ENCODE data around the gene CEND1.

The CEND1 gene

DNA sequence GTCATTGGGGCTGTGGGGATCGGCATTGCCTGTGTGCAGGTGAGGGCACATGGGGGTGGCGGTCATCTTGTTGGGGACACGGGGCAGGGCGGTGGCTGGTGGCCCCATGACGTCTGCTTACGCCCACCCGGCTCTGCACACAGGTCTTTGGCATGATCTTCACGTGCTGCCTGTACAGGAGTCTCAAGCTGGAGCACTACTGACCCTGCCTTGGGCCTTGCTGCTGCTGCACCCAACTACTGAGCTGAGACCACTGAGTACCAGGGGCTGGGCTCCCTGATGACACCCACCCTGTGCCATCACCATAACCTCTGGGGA lies 48.1 kb upstream of the CEND1 start:
- H3K9me3 ChIP-seq (replicated peaks; ENCODE audit: insufficient read depth, low read length): no peaks in the 10 kb centered on the region
- H3K36me3 ChIP-seq (replicated peaks; ENCODE audit: insufficient read depth, low read length): 0 out of 2 replicates have a peak, but pooled peaks cover 4% of the 10 kb centered on the region
- H3K27ac ChIP-seq (ENCODE audit: low read length): no peak overlapping the region
- no peaks in the 10 kb centered on the region for H3K27me3 ChIP-seq (replicated peaks; ENCODE audit: insufficient read depth, low read length)
- no peaks in the 10 kb centered on the region for H3K9me2 ChIP-seq (replicated peaks; ENCODE audit: insufficient read depth, low read length)
- TF ChIP-seq EZH2 (optimal IDR thresholded peaks at IDR 0.05; ENCODE audit: low read depth, low read length) (no peak), EZH2phosphoT487 (IDR thresholded peaks at IDR 0.05; ENCODE audit: low read length) (no peak)
- TF ChIP-seq, protein P1, sequence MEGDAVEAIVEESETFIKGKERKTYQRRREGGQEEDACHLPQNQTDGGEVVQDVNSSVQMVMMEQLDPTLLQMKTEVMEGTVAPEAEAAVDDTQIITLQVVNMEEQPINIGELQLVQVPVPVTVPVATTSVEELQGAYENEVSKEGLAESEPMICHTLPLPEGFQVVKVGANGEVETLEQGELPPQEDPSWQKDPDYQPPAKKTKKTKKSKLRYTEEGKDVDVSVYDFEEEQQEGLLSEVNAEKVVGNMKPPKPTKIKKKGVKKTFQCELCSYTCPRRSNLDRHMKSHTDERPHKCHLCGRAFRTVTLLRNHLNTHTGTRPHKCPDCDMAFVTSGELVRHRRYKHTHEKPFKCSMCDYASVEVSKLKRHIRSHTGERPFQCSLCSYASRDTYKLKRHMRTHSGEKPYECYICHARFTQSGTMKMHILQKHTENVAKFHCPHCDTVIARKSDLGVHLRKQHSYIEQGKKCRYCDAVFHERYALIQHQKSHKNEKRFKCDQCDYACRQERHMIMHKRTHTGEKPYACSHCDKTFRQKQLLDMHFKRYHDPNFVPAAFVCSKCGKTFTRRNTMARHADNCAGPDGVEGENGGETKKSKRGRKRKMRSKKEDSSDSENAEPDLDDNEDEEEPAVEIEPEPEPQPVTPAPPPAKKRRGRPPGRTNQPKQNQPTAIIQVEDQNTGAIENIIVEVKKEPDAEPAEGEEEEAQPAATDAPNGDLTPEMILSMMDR (IDR thresholded peaks at IDR 0.05; ENCODE audit: low read length): no peak
- no peak for DNase-seq
- peaks cover 37% of the 10 kb centered on the region for H3K79me2 ChIP-seq (ENCODE audit: low read length)
- no peaks in the 10 kb centered on the region for H3F3A ChIP-seq (ENCODE audit: insufficient read depth, low read length)
- H3K4me1 ChIP-seq (ENCODE audit: low read length): peaks cover 14% of the 10 kb centered on the region
- no peak overlapping the region for H3K9ac ChIP-seq (ENCODE audit: low read length)
- H3K4me3 ChIP-seq (ENCODE audit: low read length): no peak overlapping the region
- no peak overlapping the region for H2AFZ ChIP-seq (ENCODE audit: low read length)
- H4K20me1 ChIP-seq (ENCODE audit: insufficient read depth, low read length): peaks cover 9% of the 10 kb centered on the region
- H3K4me2 ChIP-seq (ENCODE audit: low read depth, low read length): no peak overlapping the region

DNA sequence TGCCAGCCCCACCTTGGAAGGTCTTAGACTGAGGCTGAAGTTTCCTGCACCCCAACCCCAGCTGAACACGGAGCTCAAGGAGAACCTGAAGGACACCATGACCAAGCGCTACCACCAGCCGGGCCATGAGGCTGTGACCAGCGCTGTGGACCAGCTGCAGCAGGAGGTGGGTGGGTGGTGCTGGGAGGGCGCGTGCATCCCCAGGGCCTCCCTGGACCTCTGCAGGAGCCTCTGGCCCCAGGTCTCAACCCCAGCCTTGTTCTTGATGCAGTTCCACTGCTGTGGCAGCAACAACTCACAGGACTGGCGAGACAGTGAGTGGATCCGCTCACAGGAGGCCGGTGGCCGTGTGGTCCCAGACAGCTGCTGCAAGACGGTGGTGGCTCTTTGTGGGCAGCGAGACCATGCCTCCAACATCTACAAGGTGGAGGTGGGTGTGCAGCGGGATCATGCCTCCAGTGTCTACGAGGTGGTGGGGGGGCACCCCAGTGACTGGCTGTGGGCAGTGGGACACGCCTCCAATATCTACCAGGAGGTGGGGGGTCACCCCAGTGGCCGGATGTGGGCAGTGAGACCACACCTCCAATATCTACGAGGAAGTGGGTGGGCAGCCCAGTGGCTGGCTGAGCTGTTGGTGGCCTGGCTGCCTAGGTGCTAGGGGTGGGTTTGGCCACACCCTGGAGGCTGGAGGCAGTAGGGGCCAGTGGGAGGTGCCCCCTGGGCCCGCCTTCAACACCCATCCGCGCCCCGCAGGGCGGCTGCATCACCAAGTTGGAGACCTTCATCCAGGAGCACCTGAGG lies 47.5 kb upstream of the CEND1 start:
- Histone ChIP-seq H3F3A (ENCODE audit: insufficient read depth, low read length) (no peaks in the 10 kb centered on the region), H3K4me2 (ENCODE audit: low read depth, low read length) (no peak overlapping the region), H3K9me2 (replicated peaks; ENCODE audit: insufficient read depth, low read length) (no peaks in the 10 kb centered on the region), H3K4me3 (ENCODE audit: low read length) (no peak overlapping the region), H3K9ac (ENCODE audit: low read length) (no peak overlapping the region), H3K4me1 (ENCODE audit: low read length) (peaks cover 14% of the 10 kb centered on the region), H4K20me1 (ENCODE audit: insufficient read depth, low read length) (peaks cover 9% of the 10 kb centered on the region), H3K9me3 (replicated peaks; ENCODE audit: insufficient read depth, low read length) (no peaks in the 10 kb centered on the region), H2AFZ (ENCODE audit: low read length) (no peak overlapping the region), H3K27ac (ENCODE audit: low read length) (no peak overlapping the region), H3K79me2 (ENCODE audit: low read length) (peaks cover 37% of the 10 kb centered on the region), H3K27me3 (replicated peaks; ENCODE audit: insufficient read depth, low read length) (no peaks in the 10 kb centered on the region), H3K36me3 (replicated peaks; ENCODE audit: insufficient read depth, low read length) (0 out of 2 replicates have a peak, but pooled peaks cover 4% of the 10 kb centered on the region)
- TF ChIP-seq, protein P1 (IDR thresholded peaks at IDR 0.05; ENCODE audit: low read length): no peak
- TF ChIP-seq EZH2phosphoT487 (IDR thresholded peaks at IDR 0.05; ENCODE audit: low read length): no peak
- TF ChIP-seq EZH2 (optimal IDR thresholded peaks at IDR 0.05; ENCODE audit: low read depth, low read length): no peak
- no peak for DNase-seq

DNA sequence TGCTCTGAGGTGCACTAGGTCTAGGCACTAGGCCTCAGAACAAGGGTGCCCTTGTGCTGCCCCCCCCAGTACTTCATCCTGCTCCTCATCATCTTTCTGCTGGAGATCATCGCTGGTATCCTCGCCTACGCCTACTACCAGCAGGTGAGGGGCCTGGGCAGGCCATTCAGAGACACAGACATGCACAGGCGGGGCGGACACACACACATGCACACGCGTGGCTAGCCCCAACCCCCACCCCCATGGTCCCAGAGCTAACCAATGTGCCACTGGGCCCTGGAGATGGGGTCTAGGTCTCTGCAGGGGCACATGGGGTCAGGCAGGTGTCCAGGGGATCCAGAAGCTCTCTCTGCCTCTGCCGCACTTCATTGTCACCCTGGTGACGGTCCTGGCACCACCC lies 46.8 kb upstream of the CEND1 start:
- Histone ChIP-seq H3K27ac (ENCODE audit: low read length) (no peak overlapping the region), H3K4me2 (ENCODE audit: low read depth, low read length) (no peak overlapping the region)
- DNase-seq: no peak

More for the DNA sequence above, 46.8 kb upstream of the CEND1 start:
- Histone ChIP-seq H2AFZ (ENCODE audit: low read length) (no peak overlapping the region), H3K4me1 (ENCODE audit: low read length) (peaks cover 14% of the 10 kb centered on the region), H3K79me2 (ENCODE audit: low read length) (peaks cover 31% of the 10 kb centered on the region), H3K27me3 (replicated peaks; ENCODE audit: insufficient read depth, low read length) (no peaks in the 10 kb centered on the region), H3K9me2 (replicated peaks; ENCODE audit: insufficient read depth, low read length) (no peaks in the 10 kb centered on the region), H3K4me3 (ENCODE audit: low read length) (no peak overlapping the region), H3K9me3 (replicated peaks; ENCODE audit: insufficient read depth, low read length) (no peaks in the 10 kb centered on the region), H3K9ac (ENCODE audit: low read length) (no peak overlapping the region), H4K20me1 (ENCODE audit: insufficient read depth, low read length) (peaks cover 9% of the 10 kb centered on the region), H3F3A (ENCODE audit: insufficient read depth, low read length) (no peaks in the 10 kb centered on the region), H3K36me3 (replicated peaks; ENCODE audit: insufficient read depth, low read length) (0 out of 2 replicates have a peak, but pooled peaks cover 4% of the 10 kb centered on the region)
- TF ChIP-seq, protein P1 (IDR thresholded peaks at IDR 0.05; ENCODE audit: low read length): no peak
- TF ChIP-seq EZH2phosphoT487 (IDR thresholded peaks at IDR 0.05; ENCODE audit: low read length): no peak
- TF ChIP-seq EZH2 (optimal IDR thresholded peaks at IDR 0.05; ENCODE audit: low read depth, low read length): no peak

All from MM.1S (cell line).